ENCODE data around the gene JAK1. TPM values are rescaled to one million over a fixed set of nuclear protein-coding genes. Genes with fewer than 3 reads are reported as not detected.

The JAK1 gene
- total and polyA plus RNA-seq, 9 of the 15 experiments (the other 6 are each of a cell fraction or from before 2014, with no cell fraction given): 9.7 to 44.1 (median 42.5) TPM

GRCh38 chr1:64801851-64802523 is 164.4 kb downstream of the JAK1 start (continued):
- TF ChIP-seq ZNF318 (IDR thresholded peaks at IDR 0.05; ENCODE audit: borderline replicate concordance in 1 of 2, low read depth in 1 of 2): no peak
- TF ChIP-seq ZNF175 (CRISPR knock-in tag; IDR thresholded peaks at IDR 0.05; ENCODE audit: low read depth): peak; percentile 94
- no peak; the same call in 1 of the 2 replicates for TF ChIP-seq ZNF41 (CRISPR knock-in tag; conservative IDR thresholded peaks at IDR 0.05)
- TF ChIP-seq KLF16 (IDR thresholded peaks at IDR 0.05): no peak
- TF ChIP-seq PTRF (tag; IDR thresholded peaks at IDR 0.05): peak; percentile 85
- no peak for TF ChIP-seq CEBPB (tag; IDR thresholded peaks at IDR 0.05)
- no peak for TF ChIP-seq CHCHD3 (CRISPR knock-in tag; IDR thresholded peaks at IDR 0.05)
- no peak for TF ChIP-seq LARP7 (IDR thresholded peaks at IDR 0.05)
- no peak for TF ChIP-seq ZNF316 (IDR thresholded peaks at IDR 0.05)
- TF ChIP-seq PTTG1 (tag; IDR thresholded peaks at IDR 0.05; ENCODE audit: low read depth): peak; percentile 88
- TF ChIP-seq DNMT1 (IDR thresholded peaks at IDR 0.05): no peak
- TF ChIP-seq FOSL1 (tag; conservative IDR thresholded peaks at IDR 0.05): peak; percentile 15; the same call in 1 of the 2 replicates
- TF ChIP-seq SRF (CRISPR knock-in tag; IDR thresholded peaks at IDR 0.05): peak in 1 of 2 experiments; percentile 90; a peak in 1 of 4 replicates
- no peak for TF ChIP-seq ZSCAN29 (IDR thresholded peaks at IDR 0.05)
- no peak for TF ChIP-seq ID3 (CRISPR knock-in tag; IDR thresholded peaks at IDR 0.05)
- peak; percentile 74 for TF ChIP-seq ID3 (tag; IDR thresholded peaks at IDR 0.05)
- no peak for TF ChIP-seq SIRT6 (IDR thresholded peaks at IDR 0.05; ENCODE audit: low read depth, low read length)
- no peak for TF ChIP-seq CBX8 (IDR thresholded peaks at IDR 0.05; ENCODE audit: borderline replicate concordance, extremely low read depth, low read depth, low read length, poor library complexity, severe bottlenecking)
- TF ChIP-seq FUS (optimal IDR thresholded peaks at IDR 0.05; ENCODE audit: low read depth, low read length): no peak
- TF ChIP-seq POLR2G (IDR thresholded peaks at IDR 0.05; ENCODE audit: low read depth, low read length): no peak
- peak; percentile 86 for TF ChIP-seq DMBX1 (CRISPR knock-in tag; IDR thresholded peaks at IDR 0.05; ENCODE audit: borderline replicate concordance)

Measured in K562 (cell line).